Liver (tissue), 9 donors: Measurements from ENCODE around the gene DIP2B. TPM values are rescaled to one million over a fixed set of nuclear protein-coding genes. Genes with fewer than 3 reads are reported as not detected.

Experiments
- DNase-seq: peaks from one replicate; pipeline ENCODE4 v3.0.0-alpha.2; 2017; ENCODE audit warnings: low spot score
- H3K27ac ChIP-seq, 2 donors: one replicate each; pipeline ENCODE4 v1.7.0; 2013; ENCODE audit warnings: inconsistent platforms in 2 of 2, low read length in 2 of 2, control low read depth in 1 of 2, low read depth in 1 of 2, mild to moderate bottlenecking in 1 of 2
- H3K27me3 ChIP-seq, 4 donors: one replicate each; pipeline versions ENCODE4 v1.6.1 to v1.7.0; 2013; ENCODE audit warnings: low read length in 3 of 4, inconsistent platforms in 1 of 4, mild to moderate bottlenecking in 1 of 4, moderate library complexity in 1 of 4; ENCODE audit not compliant: control insufficient read depth in 4 of 4, insufficient read depth in 4 of 4
- H3K36me3 ChIP-seq, 4 donors: one replicate each; pipeline versions ENCODE4 v1.6.1 to v1.7.0; 2013; ENCODE audit warnings: low read length in 3 of 4, mild to moderate bottlenecking in 3 of 4, low read depth in 1 of 4, moderate library complexity in 1 of 4; ENCODE audit not compliant: control insufficient read depth in 4 of 4, insufficient read depth in 3 of 4
- H3K4me1 ChIP-seq, 4 donors: one replicate each; pipeline versions ENCODE4 v1.6.1 to v1.7.0; 2013; ENCODE audit warnings: low read length in 3 of 4, mild to moderate bottlenecking in 3 of 4, moderate library complexity in 1 of 4; ENCODE audit not compliant: control insufficient read depth in 4 of 4, insufficient read depth in 4 of 4
- H3K4me3 ChIP-seq, 3 donors: one replicate each; pipeline versions ENCODE4 v1.6.1 to v1.7.0; 2013; ENCODE audit warnings: low read length in 3 of 3, control low read depth in 1 of 3, low read depth in 1 of 3, mild to moderate bottlenecking in 1 of 3
- H3K9ac ChIP-seq, 2 donors: one replicate each; pipeline ENCODE4 v1.7.0; 2013; ENCODE audit warnings: low read length in 2 of 2, mild to moderate bottlenecking in 2 of 2, moderate library complexity in 2 of 2, control low read depth in 1 of 2, low read depth in 1 of 2
- H3K9me3 ChIP-seq, 4 donors: one replicate each; pipeline versions ENCODE4 v1.6.1 to v1.7.0; 2013; ENCODE audit warnings: low read length in 3 of 4; ENCODE audit not compliant: control insufficient read depth in 4 of 4
- EGR1 ChIP-seq, 2 donors: IDR thresholded peaks; 2 replicates each; pipeline ENCODE4 v1.6.1; 2016 to 2018; ENCODE audit warnings: antibody characterized with exemption in 2 of 2, low read depth in 2 of 2
- GABPA ChIP-seq, 2 donors: IDR thresholded peaks in 1 of 2; conservative IDR thresholded peaks in 1 of 2; 2 replicates each; pipeline ENCODE4 v1.6.1; 2016; ENCODE audit warnings: antibody characterized with exemption in 2 of 2, mild to moderate bottlenecking in 1 of 2, moderate library complexity in 1 of 2
- HNF4A ChIP-seq, 2 donors: conservative IDR thresholded peaks; 2 replicates each; pipeline ENCODE4 v1.6.1; 2016; ENCODE audit warnings: antibody characterized with exemption in 2 of 2, mild to moderate bottlenecking in 2 of 2
- JUND ChIP-seq, 2 donors: IDR thresholded peaks; 2 replicates each; pipeline ENCODE4 v1.6.1; 2016; ENCODE audit warnings: antibody characterized with exemption in 2 of 2
- RXRA ChIP-seq, 2 donors: IDR thresholded peaks; 2 replicates each; pipeline ENCODE4 v1.6.1; 2017 to 2018; ENCODE audit warnings: antibody characterized with exemption in 2 of 2, mild to moderate bottlenecking in 1 of 2
- SP1 ChIP-seq: IDR thresholded peaks from 2 replicates; pipeline ENCODE4 v1.6.1; 2018; ENCODE audit warnings: antibody characterized with exemption, mild to moderate bottlenecking
- WGBS: extraction: QIAGEN DNeasy Blood & Tissue Kit; methylation state at CpG from one replicate; pipeline ENCODE4 v1.1.7; 2013; 5-methylcytosine and 5-hydroxymethylcytosine counted together
- polyA plus RNA-seq, 2 donors: library from polyadenylated mRNA; stranded (reverse) in 1 of 2; unstranded in 1 of 2; fragments of 200-250 nt in 1 of 2; fragments of >200 nt in 1 of 2; fragmentation: Nextera tagmentation in 1 of 2; extraction: Ambion mirVana in 1 of 2; gene quantifications; one replicate each; pipeline versions ENCODE4 v1.2.1 to v1.2.3, GENCODE V29; 2013 to 2015
- total RNA-seq, 2 donors: library from RNA; depleted of rRNA; stranded (reverse); fragments of >200 nt; gene quantifications; one replicate each; pipeline ENCODE4 v1.2.3, GENCODE V29; 2014
- TF ChIP-seq, protein P1 (sequence below): fragments of 150-350 bp; IDR thresholded peaks from 2 replicates; pipeline ENCODE4 v1.5.1; 2017; ENCODE audit warnings: improper control_type of control experiment, low read depth, low read length; ENCODE audit not compliant: missing input control
- TF ChIP-seq, protein P2 (sequence below): IDR thresholded peaks from 2 replicates; pipeline ENCODE4 v1.6.1; 2016; ENCODE audit warnings: antibody characterized with exemption
- TF ChIP-seq, protein P3 (sequence below): IDR thresholded peaks from 2 replicates; pipeline ENCODE4 v1.6.1; 2016; ENCODE audit warnings: antibody characterized with exemption, mild to moderate bottlenecking
- donor health status: healthy.
- donor health status: healthy.
- donor health status: healthy.
- donor health status: healthy.
- donor health status: healthy.

DIP2B gene
- total and polyA plus RNA-seq, 4 donors = 4.8 to 30.7 (median 13.8) TPM

DNA sequence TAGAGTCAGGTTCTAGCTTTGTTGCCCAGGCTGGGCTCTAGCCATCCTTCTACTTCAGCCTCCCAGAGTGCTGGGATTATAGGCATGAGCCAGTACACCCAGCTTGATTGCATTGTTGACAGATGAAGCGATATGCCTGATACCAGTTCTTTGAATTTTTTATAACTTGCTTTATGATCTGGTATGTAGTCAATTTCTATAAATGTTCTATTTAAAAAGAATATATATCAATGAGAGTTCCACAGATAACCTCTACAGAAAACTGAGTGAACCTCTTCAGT is 99.8 kb downstream of the DIP2B start (continued):
- TF ChIP-seq, protein P1, sequence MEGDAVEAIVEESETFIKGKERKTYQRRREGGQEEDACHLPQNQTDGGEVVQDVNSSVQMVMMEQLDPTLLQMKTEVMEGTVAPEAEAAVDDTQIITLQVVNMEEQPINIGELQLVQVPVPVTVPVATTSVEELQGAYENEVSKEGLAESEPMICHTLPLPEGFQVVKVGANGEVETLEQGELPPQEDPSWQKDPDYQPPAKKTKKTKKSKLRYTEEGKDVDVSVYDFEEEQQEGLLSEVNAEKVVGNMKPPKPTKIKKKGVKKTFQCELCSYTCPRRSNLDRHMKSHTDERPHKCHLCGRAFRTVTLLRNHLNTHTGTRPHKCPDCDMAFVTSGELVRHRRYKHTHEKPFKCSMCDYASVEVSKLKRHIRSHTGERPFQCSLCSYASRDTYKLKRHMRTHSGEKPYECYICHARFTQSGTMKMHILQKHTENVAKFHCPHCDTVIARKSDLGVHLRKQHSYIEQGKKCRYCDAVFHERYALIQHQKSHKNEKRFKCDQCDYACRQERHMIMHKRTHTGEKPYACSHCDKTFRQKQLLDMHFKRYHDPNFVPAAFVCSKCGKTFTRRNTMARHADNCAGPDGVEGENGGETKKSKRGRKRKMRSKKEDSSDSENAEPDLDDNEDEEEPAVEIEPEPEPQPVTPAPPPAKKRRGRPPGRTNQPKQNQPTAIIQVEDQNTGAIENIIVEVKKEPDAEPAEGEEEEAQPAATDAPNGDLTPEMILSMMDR = no peak
- TF ChIP-seq, protein P2, sequence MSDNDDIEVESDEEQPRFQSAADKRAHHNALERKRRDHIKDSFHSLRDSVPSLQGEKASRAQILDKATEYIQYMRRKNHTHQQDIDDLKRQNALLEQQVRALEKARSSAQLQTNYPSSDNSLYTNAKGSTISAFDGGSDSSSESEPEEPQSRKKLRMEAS = no peak
- TF ChIP-seq EGR1 (IDR thresholded peaks at IDR 0.05; ENCODE audit: low read depth in 2 of 2) (no peak), HNF4A (conservative IDR thresholded peaks at IDR 0.05) (no peak)

DNA sequence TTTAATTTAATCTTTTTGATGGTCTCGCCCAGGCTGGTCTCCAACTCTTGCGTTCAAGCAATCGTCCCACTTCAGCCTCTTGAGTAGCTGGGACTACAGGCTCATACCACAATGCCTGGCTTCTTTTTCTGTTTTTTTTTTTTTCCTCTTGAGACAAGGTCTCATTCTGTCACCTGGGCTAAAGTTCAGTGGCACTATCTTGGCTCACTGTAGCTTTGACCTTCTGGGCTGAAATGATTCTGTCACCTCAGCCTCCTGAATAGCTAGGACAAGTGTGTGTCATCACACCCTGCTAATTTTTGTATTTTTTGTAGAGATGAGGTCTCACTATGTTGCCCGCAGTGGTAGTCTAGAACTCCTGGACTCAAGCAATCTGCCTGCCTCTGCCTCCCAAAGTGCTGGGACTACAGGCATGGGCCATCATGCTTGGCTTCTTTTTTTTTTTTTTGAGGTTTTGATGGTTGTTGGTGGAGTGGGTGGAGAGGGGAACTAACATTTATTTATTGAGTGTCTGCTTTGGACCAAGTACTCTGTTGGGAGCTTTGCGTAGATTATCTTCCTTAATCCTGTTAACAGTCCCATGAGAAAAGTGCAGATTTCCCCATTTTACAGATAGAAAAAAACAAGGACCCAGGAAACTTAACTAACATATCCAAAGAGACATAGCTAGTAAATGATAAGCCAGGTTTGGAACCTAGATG is 102.0 kb downstream of the DIP2B start:
- DNase-seq = no peak
- WGBS = 72% methylated on average over 5 of the region's 5 CpGs

More for the DNA sequence above, 102.0 kb downstream of the DIP2B start:
- Histone ChIP-seq H3K36me3 (peaks cover 0 to 2% (median 0%) of the 10 kb centered on the region in 4 donors), H3K27ac (no peak overlapping the region), H3K9me3 (no peaks in the 10 kb centered on the region), H3K4me1 (peaks cover 11 to 30% (median 15%) of the 10 kb centered on the region in 4 donors), H3K27me3 (no peaks in the 10 kb centered on the region), H3K4me3 (no peak overlapping the region), H3K9ac (no peak overlapping the region)
- TF ChIP-seq, protein P1 = no peak
- TF ChIP-seq SP1 = no peak
- TF ChIP-seq GABPA (IDR thresholded peaks at IDR 0.05 in 1 of 2, conservative IDR thresholded peaks at IDR 0.05 in 1 of 2) = no peak
- peak in 1 of 2 donors; percentile 18 for TF ChIP-seq RXRA (IDR thresholded peaks at IDR 0.05)
- peak in 1 of 2 donors; percentile 30 for TF ChIP-seq JUND (IDR thresholded peaks at IDR 0.05)
- TF ChIP-seq HNF4A (conservative IDR thresholded peaks at IDR 0.05) = peak; percentile 66 to 79
- TF ChIP-seq, protein P3, sequence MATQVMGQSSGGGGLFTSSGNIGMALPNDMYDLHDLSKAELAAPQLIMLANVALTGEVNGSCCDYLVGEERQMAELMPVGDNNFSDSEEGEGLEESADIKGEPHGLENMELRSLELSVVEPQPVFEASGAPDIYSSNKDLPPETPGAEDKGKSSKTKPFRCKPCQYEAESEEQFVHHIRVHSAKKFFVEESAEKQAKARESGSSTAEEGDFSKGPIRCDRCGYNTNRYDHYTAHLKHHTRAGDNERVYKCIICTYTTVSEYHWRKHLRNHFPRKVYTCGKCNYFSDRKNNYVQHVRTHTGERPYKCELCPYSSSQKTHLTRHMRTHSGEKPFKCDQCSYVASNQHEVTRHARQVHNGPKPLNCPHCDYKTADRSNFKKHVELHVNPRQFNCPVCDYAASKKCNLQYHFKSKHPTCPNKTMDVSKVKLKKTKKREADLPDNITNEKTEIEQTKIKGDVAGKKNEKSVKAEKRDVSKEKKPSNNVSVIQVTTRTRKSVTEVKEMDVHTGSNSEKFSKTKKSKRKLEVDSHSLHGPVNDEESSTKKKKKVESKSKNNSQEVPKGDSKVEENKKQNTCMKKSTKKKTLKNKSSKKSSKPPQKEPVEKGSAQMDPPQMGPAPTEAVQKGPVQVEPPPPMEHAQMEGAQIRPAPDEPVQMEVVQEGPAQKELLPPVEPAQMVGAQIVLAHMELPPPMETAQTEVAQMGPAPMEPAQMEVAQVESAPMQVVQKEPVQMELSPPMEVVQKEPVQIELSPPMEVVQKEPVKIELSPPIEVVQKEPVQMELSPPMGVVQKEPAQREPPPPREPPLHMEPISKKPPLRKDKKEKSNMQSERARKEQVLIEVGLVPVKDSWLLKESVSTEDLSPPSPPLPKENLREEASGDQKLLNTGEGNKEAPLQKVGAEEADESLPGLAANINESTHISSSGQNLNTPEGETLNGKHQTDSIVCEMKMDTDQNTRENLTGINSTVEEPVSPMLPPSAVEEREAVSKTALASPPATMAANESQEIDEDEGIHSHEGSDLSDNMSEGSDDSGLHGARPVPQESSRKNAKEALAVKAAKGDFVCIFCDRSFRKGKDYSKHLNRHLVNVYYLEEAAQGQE = no peak
